IMR-90 (cell line): Measurements from ENCODE around the gene DYSF. TPM values are rescaled to one million over a fixed set of nuclear protein-coding genes. Genes with fewer than 3 reads are reported as not detected.

ENCODE experiments used
- ATAC-seq: fragments of 200-7000 bp; cut with Tn5 transposase; 2 replicates; pipeline ENCODE4 v1.9.1; 2020; ENCODE audit warnings: low read depth, mild to moderate bottlenecking, moderate library complexity
- BruUV-seq: library from RNA; stranded (reverse); fragments of 400-500 nt; replicated peaks from 2 replicates; lab custom pipeline; 2021; lab: Mats Ljungman, UMichigan
- CTCF ChIA-PET: fragments of 300-600 bp; formaldehyde crosslinking; extraction: SDS; loops from one replicate; lab custom pipeline; 2021; ENCODE audit warnings: antibody characterized with exemption; lab: Yijun Ruan, JAX
- POLR2A ChIA-PET: fragments of 300-600 bp; sonication (Branson Sonifier 250); formaldehyde crosslinking; loops from one replicate; lab custom pipeline; 2022; ENCODE audit warnings: antibody characterized with exemption; ENCODE audit not compliant: unreplicated experiment; lab: Charles Lee
- DNase-seq: peaks from one replicate; pipeline ENCODE4 v3.0.0; 2013
- H2AFZ ChIP-seq: replicated peaks from 2 replicates; pipeline ENCODE3; 2013; ENCODE audit warnings: low read length, mild to moderate bottlenecking; ENCODE audit not compliant: poor library complexity
- H2AK5ac ChIP-seq: 2 replicates; pipeline ENCODE4 v1.6.1; 2013; ENCODE audit warnings: low read depth, low read length, inconsistent platforms
- H2AK9ac ChIP-seq: replicated peaks from 2 replicates; pipeline ENCODE3; 2013; ENCODE audit warnings: mild to moderate bottlenecking, low read depth, low read length, moderate library complexity; ENCODE audit not compliant: poor library complexity
- H2BK120ac ChIP-seq: 2 replicates; pipeline ENCODE4 v1.6.1; 2013; ENCODE audit warnings: low read depth, low read length, inconsistent platforms
- H2BK15ac ChIP-seq: 3 replicates; pipeline ENCODE4 v1.6.1; 2013; ENCODE audit warnings: low read depth, low read length, inconsistent platforms
- H2BK20ac ChIP-seq: 2 replicates; pipeline ENCODE4 v1.6.1; 2013; ENCODE audit warnings: low read depth, mild to moderate bottlenecking, inconsistent platforms, low read length, moderate library complexity
- H2BK5ac ChIP-seq: 2 replicates; pipeline ENCODE4 v1.6.1; 2013; ENCODE audit warnings: mild to moderate bottlenecking, low read depth, low read length, inconsistent platforms; ENCODE audit not compliant: poor library complexity, severe bottlenecking
- H3K14ac ChIP-seq: replicated peaks from 2 replicates; pipeline ENCODE4 v1.6.1; 2013; ENCODE audit warnings: low read depth, low read length, inconsistent platforms
- H3K18ac ChIP-seq: 2 replicates; pipeline ENCODE4 v1.6.1; 2013; ENCODE audit warnings: low read depth, low read length, control low read depth
- H3K23ac ChIP-seq: 2 replicates; pipeline ENCODE4 v1.6.1; 2013; ENCODE audit warnings: low read depth, low read length, inconsistent platforms
- H3K27ac ChIP-seq: 2 replicates; pipeline ENCODE4 v1.5.1; 2013; ENCODE audit warnings: mild to moderate bottlenecking, control low read depth, low read length; ENCODE audit not compliant: insufficient read depth
- H3K27me3 ChIP-seq: 2 replicates; pipeline ENCODE4 v1.6.1; 2013; ENCODE audit warnings: low read length; ENCODE audit not compliant: control insufficient read depth, insufficient read depth
- H3K36me3 ChIP-seq: 2 replicates; pipeline ENCODE4 v1.6.1; 2013; ENCODE audit warnings: low read length, mixed read lengths; ENCODE audit not compliant: control insufficient read depth, insufficient read depth
- H3K4ac ChIP-seq: 2 replicates; pipeline ENCODE4 v1.6.1; 2013; ENCODE audit warnings: low read depth, low read length, inconsistent platforms
- H3K4me1 ChIP-seq: 2 replicates; pipeline ENCODE4 v1.6.1; 2013; ENCODE audit warnings: low read length, mixed read lengths; ENCODE audit not compliant: control insufficient read depth, insufficient read depth
- H3K4me2 ChIP-seq: 2 replicates; pipeline ENCODE4 v1.6.1; 2013; ENCODE audit warnings: low read depth, mild to moderate bottlenecking, control low read depth, low read length, moderate library complexity
- H3K4me3 ChIP-seq: 2 replicates; pipeline ENCODE4 v1.5.1; 2013; ENCODE audit warnings: low read depth, mild to moderate bottlenecking, control low read depth, low read length, moderate library complexity; ENCODE audit not compliant: insufficient read depth
- H3K56ac ChIP-seq: 2 replicates; pipeline ENCODE4 v1.6.1; 2013; ENCODE audit warnings: low read length, inconsistent platforms; ENCODE audit not compliant: insufficient read depth; ENCODE audit errors: extremely low read depth
- H3K79me1 ChIP-seq, 2 experiments: 2 replicates each; pipeline ENCODE4 v1.6.1; 2013; ENCODE audit warnings: low read length in 2 of 2, inconsistent platforms in 1 of 2, low read depth in 1 of 2
- H3K9ac ChIP-seq: 2 replicates; pipeline ENCODE4 v1.6.1; 2013; ENCODE audit warnings: low read depth, low read length, control low read depth
- H3K9me1 ChIP-seq: 2 replicates; pipeline ENCODE4 v1.6.1; 2013; ENCODE audit warnings: low read length, inconsistent platforms; ENCODE audit not compliant: insufficient read depth
- H3K9me3 ChIP-seq: 2 replicates; pipeline ENCODE4 v1.6.1; 2013; ENCODE audit warnings: low read length; ENCODE audit not compliant: control insufficient read depth, insufficient read depth
- H4K20me1 ChIP-seq: 2 replicates; pipeline ENCODE4 v1.6.1; 2013; ENCODE audit warnings: low read length, inconsistent platforms; ENCODE audit not compliant: insufficient read depth
- H4K5ac ChIP-seq: 2 replicates; pipeline ENCODE4 v1.6.1; 2013; ENCODE audit warnings: mild to moderate bottlenecking, low read depth, low read length, control low read depth
- H4K8ac ChIP-seq, 2 experiments: 2 replicates each; pipeline ENCODE4 v1.6.1; 2013; ENCODE audit warnings: low read depth in 2 of 2, low read length in 2 of 2, control low read depth in 1 of 2, inconsistent platforms in 1 of 2
- H4K91ac ChIP-seq: 2 replicates; pipeline ENCODE4 v1.6.1; 2013; ENCODE audit warnings: low read depth, low read length, inconsistent platforms; ENCODE audit not compliant: insufficient read depth
- BHLHE40 ChIP-seq: fragments of 150-350 bp; IDR thresholded peaks from 2 replicates; pipeline ENCODE4 v1.6.1; 2016; ENCODE audit warnings: mild to moderate bottlenecking, low read depth, low read length
- CEBPB ChIP-seq: IDR thresholded peaks from 2 replicates; pipeline ENCODE4 v1.6.1; 2012; ENCODE audit warnings: low read depth, low read length, improper control_type of control experiment
- CHD1 ChIP-seq: IDR thresholded peaks from 2 replicates; pipeline ENCODE4 v1.6.1; 2012; ENCODE audit warnings: low read depth, low read length, improper control_type of control experiment
- CTCF ChIP-seq: conservative IDR thresholded peaks from 2 replicates; pipeline ENCODE4 v1.5.1; 2012; ENCODE audit warnings: mild to moderate bottlenecking, low read depth, low read length, improper control_type of control experiment
- ELK1 ChIP-seq: fragments of 150-350 bp; IDR thresholded peaks from 2 replicates; pipeline ENCODE4 v1.6.1; 2016; ENCODE audit warnings: low read depth, mild to moderate bottlenecking, low read length, moderate library complexity, borderline replicate concordance
- MAZ ChIP-seq: IDR thresholded peaks from 2 replicates; pipeline ENCODE4 v1.6.1; 2012; ENCODE audit warnings: low read depth, mild to moderate bottlenecking, low read length, improper control_type of control experiment, moderate library complexity, borderline replicate concordance
- NFE2L2 ChIP-seq: fragments of 150-350 bp; IDR thresholded peaks from 2 replicates; pipeline ENCODE4 v1.6.1; 2016; ENCODE audit warnings: low read depth, mild to moderate bottlenecking, low read length
- WGBS, 2 experiments: methylation state at CpG; one replicate each; pipeline versions ENCODE4 v1.1.5 to v1.1.7; 2013; ENCODE audit warnings: missing lambda C conversion rate in 2 of 2; ENCODE audit not compliant: insufficient read length in 1 of 2; ENCODE audit errors: extremely low coverage in 2 of 2; 5-methylcytosine and 5-hydroxymethylcytosine counted together
- dilution Hi-C: fragments of 300-500 bp; cut with HindIII; formaldehyde crosslinking; loops from one replicate; pipeline ENCODE4 v1.14.3; 2018; ENCODE audit warnings: low sequenced_read_pairs; ENCODE audit not compliant: unreplicated experiment
- in situ Hi-C: fragments of 300-500 bp; cut with MboI; formaldehyde crosslinking; loops from 3 replicates; pipeline ENCODE4 v1.14.3; 2019; ENCODE audit warnings: low sequenced_read_pairs, inconsistent platforms, mixed read lengths
- intact Hi-C: fragments of 100-400 bp; cut with micrococcal nuclease; formaldehyde crosslinking; loops from 2 replicates; pipeline ENCODE4 v1.10.0; 2022
- polyA plus RNA-seq, 3 experiments: library from polyadenylated mRNA; depleted of rRNA; stranded (reverse); fragments of >200 nt; gene quantifications; 2 replicates each; pipeline ENCODE4 v1.2.3, GENCODE V29; 2012; ENCODE audit warnings: low replicate concordance in 1 of 3
- total RNA-seq: library from RNA; depleted of rRNA; stranded (reverse); fragments of >200 nt; gene quantifications from 2 replicates; pipeline ENCODE4 v1.2.3, GENCODE V29; 2012

Gene DYSF
- total and polyA plus RNA-seq, 2 of the 4 experiments (the other 2 are of a cell fraction) = 0.09 to 0.18 TPM

GRCh38 chr2:71633086-71633485 is 179.7 kb downstream of the DYSF start:
- POLR2A ChIA-PET = no interaction called here
- intact Hi-C loops (no loop called here), in situ Hi-C loops (no loop called here), dilution Hi-C loops (no loop called here)
- Histone ChIP-seq H3K27ac (no peak overlapping the region), H2BK20ac (no peak overlapping the region), H2BK15ac (no peak overlapping the region), H4K8ac (no peak overlapping the region), H3K4ac (no peak overlapping the region), H3K4me3 (no peak overlapping the region), H4K5ac (no peak overlapping the region), H2AFZ (no peak overlapping the region), H3K27me3 (peaks cover 24% of the 10 kb centered on the region), H3K79me1 (no peaks in the 10 kb centered on the region), H2AK5ac (no peak overlapping the region), H3K9ac (no peak overlapping the region), H3K56ac (no peak overlapping the region), H3K14ac (no peak overlapping the region), H3K23ac (no peak overlapping the region), H3K4me1 (no peaks in the 10 kb centered on the region), H3K36me3 (no peaks in the 10 kb centered on the region), H3K4me2 (no peak overlapping the region), H4K91ac (no peak overlapping the region), H3K9me3 (no peaks in the 10 kb centered on the region), H2BK5ac (no peak overlapping the region), H3K18ac (no peak overlapping the region), H3K9me1 (no peaks in the 10 kb centered on the region), H2AK9ac (no peak overlapping the region), H2BK120ac (no peak overlapping the region), H4K20me1 (no peaks in the 10 kb centered on the region)
- TF ChIP-seq BHLHE40 = no peak
- no peak for TF ChIP-seq ELK1
- TF ChIP-seq CTCF = no peak
- TF ChIP-seq CHD1 = no peak
- TF ChIP-seq NFE2L2 = no peak
- no peak for TF ChIP-seq MAZ
- TF ChIP-seq CEBPB = no peak
- BruUV-seq = no TSS peak
- ATAC-seq (no peak), DNase-seq (no peak)
- CTCF ChIA-PET = no interaction called here
- WGBS, 2 experiments = no CpG with 5 or more reads among the region's 3 CpGs
